HG03520 (cell line): Measurements from ENCODE around the gene DLX4.

ENCODE experiments used
- ATAC-seq: cut with Tn5 transposase; IDR thresholded peaks from one replicate; pipeline ENCODE4 v1.9.1; 2021; ENCODE audit warnings: mild to moderate bottlenecking, moderate library complexity; ENCODE audit not compliant: unreplicated experiment

The DLX4 gene, protein sequence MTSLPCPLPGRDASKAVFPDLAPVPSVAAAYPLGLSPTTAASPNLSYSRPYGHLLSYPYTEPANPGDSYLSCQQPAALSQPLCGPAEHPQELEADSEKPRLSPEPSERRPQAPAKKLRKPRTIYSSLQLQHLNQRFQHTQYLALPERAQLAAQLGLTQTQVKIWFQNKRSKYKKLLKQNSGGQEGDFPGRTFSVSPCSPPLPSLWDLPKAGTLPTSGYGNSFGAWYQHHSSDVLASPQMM

DNA sequence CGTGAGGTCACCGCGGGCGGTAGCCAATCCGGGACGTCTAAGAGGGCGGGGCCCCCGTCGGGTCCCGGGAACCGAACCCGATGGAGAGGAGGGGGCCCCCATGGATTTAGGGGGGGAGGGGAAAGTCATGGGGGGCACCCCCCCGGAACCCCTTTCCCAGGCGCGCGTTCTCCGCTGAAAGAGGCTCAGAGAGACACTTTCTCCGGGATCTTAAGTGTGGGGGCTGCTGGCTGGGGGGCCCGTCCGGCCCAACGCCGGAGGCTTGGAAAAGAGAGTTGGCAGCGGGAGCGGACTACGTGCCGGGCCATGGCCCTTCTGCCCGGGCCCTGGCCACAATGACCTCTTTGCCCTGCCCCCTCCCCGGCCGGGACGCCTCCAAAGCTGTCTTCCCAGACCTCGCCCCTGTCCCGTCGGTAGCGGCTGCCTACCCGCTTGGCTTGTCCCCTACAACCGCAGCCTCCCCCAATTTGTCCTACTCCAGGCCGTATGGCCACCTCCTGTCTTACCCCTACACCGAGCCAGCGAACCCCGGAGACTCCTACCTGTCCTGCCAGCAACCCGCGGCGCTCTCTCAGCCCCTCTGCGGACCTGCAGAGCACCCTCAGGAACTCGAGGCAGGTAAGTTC, at the start of gene DLX4:
Gene DLX4, plus strand, starts transcription at position 57 of the 626 bp plus-strand sequence. Its CDS starts 279 bp downstream, at position 336.
- no peak for ATAC-seq

DNA sequence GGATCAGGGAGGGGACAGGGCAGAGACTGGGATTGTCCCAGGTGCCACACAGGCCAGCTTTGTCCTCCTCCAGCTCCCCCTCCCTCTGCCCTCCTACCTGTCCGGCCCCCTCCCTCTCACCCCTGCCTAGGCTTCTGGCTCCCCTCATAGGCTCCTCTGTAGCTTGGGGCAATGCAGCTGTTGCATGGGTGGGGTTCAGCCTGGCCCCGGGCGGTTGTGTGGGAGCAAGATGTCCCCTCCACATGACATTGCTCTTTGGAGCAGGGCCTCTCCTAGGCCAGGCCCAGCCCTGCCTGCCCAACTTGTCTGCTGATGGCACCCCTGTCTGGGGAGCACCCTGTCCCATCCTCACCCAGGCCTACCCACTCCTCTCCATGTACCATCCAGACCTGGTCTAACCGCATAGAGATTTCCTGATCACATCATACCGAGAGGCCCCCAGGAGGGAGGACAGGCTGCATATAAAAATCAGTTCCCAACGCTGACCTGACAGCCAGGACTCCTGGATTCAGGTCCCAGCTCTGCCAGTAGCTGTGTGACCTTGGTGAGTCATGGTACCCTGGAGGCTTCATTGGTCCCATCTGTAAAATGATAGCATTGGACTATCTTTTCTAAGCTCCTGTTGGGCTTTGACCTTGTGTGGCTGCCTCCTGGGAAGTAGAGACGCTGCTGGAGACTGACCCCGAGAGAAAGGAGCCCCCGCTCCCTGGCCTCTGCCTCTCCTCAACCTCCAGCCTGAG, 48.8 kb upstream of the DLX4 start:
- ATAC-seq, result no peak

DNA sequence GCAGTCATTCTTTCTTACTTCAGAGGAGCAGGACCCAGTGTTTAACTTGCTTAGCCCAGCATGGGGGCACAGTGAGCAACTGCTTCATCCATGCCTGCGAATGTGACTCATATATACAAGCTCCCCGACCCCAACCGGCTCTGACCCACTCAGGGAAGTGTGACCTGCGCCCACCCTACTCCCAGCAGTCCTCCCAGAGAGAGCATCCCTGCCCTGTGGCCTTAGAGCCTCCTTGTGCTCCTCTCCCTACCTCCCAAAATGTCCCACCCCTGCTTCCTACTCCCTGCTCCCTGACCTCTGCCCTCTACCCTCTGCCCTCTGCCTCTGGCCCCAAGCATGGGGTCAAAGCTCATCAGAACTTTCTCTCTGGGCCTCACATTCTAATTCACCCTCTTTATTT, 46.9 kb upstream of the DLX4 start:
- no peak for ATAC-seq

DNA sequence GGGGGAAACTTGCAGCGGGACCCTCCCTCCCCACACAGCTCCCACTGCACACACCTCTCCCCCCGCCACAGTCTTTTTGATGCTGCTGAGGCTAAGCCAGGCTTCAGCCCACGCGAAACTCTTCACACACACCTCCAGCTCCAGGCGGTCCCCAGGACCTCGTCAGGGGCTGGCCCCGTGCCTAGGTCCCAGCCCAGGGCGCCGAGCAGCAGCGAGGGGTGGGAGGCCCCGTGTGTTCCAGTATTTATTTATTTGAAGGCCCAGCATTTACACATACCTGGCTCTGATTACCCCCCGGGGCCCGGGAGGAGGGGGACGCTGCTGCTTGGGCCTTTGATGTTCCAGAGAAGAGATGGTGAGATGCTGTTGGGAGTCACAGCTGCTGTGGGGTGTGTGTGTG, 44.9 kb upstream of the DLX4 start:
- ATAC-seq, result no peak

DNA sequence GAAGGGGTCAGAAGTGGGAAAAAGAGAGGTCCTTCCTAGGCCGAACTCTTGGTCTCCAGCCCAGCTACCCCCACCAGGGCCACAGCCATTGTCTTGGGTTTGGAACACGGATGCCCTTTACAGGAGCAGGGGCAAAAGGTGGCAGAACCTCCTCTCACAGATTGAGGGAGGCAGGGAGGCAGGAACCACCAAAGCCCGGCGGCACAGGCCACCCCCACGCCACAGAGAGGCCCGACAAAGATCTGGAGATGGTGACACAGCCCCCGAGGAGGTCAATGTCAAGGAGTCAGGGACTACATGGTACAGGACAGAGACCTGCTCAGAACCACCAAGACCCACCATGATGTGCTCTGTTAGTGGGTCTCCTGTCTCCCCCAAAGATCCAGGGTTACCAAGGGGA, 44.4 kb upstream of the DLX4 start:
- ATAC-seq, result no peak

DNA sequence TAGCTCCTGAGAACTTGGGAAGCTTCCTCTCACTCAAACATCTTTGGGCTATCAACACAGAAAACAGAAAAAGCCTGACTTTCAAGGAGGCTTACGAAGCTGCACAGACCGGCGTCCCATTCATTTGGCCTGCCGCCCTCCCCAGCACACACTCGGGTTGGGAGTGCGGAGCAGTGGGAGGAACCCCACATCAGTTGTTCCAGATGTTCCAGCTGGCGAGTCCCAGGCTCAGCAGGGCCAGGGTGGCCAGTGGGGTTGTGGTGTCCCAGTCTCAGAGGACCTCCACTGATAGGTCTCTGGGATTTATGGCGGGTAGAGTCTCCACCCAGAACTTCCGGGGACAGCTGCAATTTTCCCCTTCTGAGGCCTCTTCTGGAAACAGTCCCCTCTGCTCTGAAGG, 43.1 kb upstream of the DLX4 start:
- no peak for ATAC-seq

DNA sequence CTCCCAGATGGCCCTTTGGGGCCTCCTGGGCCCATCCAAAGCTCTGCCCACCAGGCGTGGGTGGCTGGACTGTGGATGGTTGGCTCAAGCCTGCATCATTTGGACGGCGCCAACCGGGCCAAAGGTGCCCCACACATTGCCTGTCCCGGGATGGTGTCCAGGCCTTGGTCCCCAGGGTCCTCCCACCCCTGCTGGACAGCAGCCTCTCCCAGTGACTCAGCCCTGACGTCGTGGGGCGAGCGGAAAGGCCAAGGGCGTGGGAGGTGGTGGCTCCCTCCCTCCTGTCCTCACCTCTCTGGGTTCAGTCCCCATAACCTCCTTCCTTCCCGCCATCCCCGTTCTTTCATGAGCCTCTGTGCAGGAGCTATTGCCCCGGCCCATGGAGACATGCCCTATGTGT, 42.1 kb upstream of the DLX4 start:
- no peak for ATAC-seq

DNA sequence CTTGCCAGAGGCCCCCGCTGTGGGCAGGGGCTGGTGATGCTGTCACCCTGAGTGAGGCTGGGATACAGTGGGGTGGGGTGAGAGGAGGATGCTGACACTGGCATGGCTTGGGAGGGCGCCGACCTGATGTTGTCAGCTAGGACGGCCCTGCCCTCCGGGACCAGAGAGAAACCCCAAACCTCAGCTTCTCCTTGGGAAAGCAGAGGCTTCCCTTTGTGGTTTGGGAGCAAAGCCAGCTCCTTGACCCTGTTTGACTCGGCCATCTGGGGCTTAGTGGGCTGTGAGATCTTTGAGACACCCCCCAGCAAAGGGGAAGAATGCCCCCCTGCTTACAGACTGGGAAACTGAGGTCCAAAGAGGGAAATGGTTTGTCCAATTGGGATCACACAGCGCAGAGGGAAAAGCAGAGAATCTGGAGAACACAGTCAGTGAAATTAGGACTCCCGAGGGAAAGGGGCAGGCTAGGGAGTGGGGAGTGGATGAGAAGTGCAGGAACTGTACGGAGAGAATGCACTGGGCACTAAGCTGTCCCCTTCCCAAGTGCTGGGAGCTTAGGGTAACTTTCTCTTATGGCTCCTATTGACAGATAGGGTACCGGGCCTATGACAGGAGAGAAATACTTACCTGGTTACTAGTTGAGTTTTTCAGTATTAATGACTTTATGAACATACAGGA, 40.7 kb upstream of the DLX4 start:
- no peak for ATAC-seq

DNA sequence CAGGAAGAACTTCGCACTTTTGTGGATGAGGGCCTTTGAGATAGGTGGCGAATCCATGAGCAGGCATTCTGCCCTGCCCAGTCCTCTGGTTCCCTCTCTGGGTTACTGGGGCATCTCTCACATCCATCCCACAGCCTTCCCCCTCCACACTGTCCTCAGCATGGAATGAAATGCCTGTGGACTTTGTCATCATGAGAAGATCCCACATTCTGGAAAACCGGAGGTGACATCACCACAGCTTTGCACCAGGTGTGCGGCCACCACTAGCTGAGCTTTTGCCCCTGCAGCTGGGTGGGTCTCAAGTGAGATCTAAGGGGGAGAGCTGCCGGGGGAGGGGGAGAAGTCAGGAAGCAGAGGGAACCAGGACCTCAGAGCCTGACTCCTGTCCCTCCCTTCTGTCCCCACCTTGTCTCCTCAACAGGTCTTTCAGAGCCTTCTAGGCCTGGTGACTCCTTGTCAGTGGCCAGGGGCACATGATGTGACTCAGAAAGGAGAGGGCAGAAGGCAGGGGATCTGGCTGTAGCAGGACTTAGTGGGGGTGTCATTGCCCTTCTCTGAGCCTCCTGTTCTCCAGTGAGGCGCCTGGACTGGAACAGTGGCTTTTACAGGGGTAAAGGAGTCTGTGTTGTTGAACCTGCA, 40.0 kb upstream of the DLX4 start:
- ATAC-seq, result no peak

DNA sequence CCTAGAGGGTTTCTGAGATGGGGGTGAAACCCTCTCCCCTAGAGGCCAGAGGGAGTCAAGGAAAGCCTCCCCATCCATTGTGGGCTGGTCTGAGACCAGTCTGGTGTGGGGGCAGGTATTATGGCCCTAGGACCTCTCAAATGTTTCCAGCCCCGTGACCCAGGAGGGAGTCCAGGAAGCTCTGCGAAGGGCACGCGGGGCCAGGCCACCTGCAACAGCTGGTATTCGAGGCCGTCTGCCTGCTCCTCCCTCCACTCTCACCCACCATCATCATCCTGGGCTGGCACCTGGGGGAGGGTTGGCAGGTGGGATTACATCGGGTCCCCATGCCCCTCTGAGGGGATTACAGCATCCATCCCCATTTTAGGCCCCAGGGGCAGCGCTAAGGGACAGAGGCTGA, 38.1 kb upstream of the DLX4 start:
- ATAC-seq, result no peak

DNA sequence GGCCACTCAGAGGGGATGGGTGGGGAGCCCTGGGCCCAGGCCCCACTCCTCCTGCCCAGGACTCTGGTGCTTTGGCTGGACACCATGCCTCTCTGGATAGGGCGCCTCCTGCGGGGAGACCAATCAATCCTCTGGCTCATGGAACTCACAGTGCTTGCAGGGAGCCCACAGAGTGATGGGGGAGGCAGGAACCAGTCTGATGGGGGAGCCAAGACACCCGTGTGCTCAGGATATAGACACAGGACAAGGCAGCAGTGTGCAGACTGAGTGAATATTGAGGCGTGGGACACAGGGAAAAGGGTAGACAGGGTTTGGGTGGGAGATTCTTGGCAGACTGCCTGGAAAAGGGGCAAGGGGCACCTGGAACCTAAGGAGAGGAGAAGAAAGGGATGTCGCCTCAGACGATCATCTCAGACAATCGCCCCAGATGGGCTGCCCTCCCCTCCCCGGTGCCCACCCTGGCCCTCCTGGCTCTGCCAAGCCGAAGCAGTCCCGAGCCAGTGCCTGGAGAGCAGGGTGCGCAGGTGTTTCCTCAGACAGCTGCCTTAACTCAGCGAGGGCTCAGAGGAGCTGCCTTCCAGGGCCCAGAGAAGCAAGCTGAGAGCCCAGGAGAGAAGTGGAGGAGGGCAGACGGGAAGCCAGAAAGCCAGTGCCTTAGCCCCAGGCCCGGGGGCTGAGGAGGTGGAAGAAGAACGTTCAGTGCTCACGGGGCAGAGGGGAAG, 37.4 kb upstream of the DLX4 start:
- ATAC-seq, result no peak

DNA sequence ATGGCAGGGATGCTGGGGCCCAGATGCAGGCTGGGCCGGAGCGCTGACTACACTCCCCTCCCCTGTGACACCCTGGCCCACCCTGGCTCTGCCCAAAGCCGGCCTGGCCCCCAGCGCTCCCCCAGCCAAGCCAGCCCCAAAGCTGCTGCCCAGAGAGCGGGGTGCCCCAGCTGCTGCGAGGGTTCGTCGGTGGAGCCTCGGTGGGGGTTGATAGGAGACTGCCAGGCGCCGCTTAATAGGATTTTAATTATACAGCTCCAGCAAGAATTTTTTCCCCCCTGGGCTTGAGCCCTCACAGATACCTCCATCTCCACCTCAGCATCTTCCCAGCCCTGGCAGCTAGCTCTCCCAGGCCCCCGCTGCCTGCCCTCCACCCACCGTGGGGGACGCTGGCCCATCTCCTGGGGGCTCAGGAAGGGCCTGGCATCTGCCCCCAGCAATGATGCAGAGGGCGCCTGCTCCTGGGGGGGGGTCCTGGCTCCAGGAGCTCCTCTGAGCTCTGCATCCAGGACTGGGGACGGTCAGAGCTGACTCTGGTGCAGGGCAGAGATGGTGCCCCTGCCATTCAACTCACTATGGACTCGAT, 36.8 kb upstream of the DLX4 start:
- ATAC-seq, result no peak

DNA sequence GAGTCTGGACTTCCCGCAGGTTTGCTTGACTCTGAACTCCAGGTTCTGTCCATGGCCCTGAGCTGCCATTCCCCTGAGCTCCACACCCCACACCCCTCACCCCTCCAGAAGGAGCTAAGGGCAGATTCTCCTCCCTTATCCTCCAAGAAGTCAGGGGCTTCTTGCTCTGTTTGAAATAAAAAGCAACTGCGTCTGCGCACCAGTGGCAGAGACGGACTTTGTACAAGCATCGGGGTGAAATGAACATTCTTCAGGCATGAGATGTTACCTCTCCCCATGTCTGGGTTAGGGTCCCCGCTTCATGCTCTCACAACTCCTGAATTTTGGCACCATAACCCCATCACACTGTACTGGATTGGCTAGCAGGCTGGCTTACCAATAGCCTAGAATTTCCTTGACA, 36.1 kb upstream of the DLX4 start:
- ATAC-seq, result no peak

DNA sequence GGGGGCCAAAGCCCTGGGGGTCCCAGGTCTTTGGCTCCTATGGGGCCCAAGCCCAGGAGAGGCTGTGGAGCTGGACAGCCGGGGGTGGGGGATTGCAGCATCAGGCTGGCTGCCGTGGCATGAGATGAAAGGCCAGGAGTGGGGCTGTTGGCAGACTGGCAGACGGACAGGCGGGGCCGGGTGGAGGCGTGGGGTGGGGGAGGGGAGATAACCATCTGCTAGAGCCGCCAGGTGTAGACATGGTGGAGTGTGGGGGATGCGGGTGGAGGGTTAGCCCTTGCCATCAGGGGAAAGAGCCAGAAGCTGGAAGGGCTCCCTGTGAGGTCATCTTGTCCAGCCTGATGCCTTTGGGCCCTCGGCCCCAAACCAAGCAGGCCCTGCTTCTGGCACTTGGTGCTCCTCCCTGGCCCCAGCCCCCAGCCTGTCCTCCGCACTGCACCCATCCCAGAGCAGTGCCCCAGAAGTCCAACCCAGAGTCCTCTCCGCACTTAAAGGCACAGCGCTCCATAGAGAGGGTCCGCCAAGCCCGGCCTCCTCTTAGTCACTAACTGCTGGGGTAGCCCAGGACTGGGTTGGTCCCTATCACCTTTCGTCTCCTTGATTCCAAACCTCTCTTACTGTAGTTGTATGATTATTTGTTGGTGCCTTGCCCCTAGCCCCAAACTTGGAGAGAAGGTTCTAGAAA, 33.3 kb upstream of the DLX4 start:
- no peak for ATAC-seq

DNA sequence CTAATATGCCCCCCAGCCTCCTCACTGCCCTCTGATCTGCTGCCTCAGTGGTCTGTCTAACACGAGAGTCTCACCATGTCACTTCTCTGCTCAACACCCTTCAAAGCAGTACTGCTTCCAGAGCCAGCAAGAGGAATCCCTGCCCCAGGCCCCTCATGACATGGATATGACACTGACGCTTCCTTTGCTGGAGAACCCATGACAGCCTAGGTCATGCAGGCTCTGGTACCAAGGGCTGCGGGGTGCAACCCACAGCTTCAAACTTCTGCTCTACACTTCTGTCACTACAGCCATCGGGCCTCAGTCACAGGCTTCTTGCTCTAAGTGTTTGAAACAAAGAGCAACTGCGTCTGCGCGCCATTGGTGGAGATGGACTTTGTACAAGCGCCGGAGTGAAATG, 32.6 kb upstream of the DLX4 start:
- no peak for ATAC-seq

DNA sequence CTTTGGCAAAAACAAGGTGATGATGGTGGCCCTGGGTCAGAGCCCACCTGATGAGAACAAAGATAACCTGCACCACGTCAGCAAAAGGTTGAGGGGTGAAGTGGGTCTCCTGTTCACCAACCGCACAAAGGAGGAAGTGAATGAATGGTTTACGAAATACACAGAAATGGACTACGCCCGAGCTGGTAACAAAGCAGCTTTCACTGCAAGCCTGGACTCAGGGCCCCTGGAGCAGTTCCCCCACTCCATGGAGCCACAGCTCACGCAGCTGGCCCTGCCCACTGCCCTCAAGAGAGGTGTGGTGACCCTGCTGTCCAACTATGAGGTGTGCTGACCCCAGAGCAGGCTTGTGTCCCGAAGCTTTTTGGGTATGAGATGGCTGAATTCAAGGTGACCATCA, 29.7 kb upstream of the DLX4 start:
- no peak for ATAC-seq

DNA sequence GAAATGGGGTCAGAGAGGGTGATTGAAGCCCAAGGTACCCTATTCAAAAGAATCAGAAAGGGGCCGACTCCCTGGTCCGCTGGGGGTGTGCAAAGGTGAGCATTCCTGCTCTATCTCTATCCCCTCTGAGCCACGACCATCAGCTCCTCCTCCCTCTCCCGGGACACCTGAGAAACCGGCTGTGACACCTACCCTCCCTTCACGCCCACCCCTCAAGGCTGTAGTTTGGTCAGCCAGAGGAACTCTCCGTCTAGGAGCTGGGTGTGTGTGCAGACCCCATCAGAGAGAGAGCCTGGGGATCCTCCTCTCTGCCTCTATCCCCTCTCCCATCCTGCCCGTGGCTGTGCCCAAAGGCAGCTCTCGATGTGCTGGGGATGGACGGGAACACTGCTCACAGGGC, 27.6 kb upstream of the DLX4 start:
- no peak for ATAC-seq

DNA sequence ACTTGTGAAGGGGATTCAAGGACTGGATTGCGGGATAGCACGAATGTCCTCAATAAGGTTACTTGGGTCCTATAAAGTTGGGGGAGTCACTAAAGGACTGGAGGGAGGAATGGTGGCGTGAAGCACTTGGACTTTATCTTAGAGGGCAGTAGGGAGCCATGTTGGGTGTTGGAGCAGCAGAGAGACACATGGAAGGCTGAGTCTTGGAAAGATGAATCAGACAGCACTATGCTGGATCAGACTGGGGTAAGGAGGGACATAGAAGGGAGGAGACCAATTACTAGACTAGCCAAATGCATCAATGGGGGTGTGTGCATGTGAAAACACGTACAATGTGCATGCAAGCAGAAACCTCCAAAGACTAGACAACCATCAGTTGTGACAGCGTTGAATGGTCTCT, 26.0 kb upstream of the DLX4 start:
- no peak for ATAC-seq

DNA sequence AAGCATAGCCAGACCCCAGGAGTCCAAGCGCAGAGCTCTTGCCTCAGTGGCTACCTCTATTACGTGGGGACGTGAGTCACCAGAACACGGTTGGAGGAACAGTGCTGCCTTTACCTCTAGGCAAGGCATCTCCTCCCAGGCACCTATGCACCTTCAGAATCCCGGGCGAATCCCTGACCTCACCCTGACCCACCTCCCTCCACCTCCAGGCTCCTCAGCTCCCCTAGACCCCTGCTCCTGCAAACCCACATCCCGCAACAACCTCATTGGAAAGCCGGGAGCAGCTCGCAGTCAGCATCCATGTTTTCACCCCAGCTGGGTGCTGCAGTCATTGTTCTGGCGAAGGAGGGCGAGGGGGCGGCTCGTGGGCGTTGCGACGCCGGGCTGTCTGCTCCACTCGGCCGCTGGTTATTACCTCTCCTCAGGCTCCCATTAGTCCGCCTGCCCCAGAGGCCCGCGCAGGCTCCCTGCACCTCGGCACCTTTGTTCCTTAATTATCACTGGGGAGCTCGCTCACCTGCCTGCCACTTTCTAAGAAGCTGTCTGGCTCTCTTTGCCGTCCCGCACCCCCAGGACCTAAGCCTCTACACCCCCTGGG, 24.6 kb upstream of the DLX4 start:
- ATAC-seq, result no peak
